Liver (tissue), 9 donors: ENCODE data around the gene MTMR1. TPM values are rescaled to one million over a fixed set of nuclear protein-coding genes. Genes with fewer than 3 reads are reported as not detected.

Source experiments
- DNase-seq: peaks from one replicate; pipeline ENCODE4 v3.0.0-alpha.2; 2017; ENCODE audit warnings: low spot score
- H3K27ac ChIP-seq, 2 donors: one replicate each; pipeline ENCODE4 v1.7.0; 2013; ENCODE audit warnings: inconsistent platforms in 2 of 2, low read length in 2 of 2, control low read depth in 1 of 2, low read depth in 1 of 2, mild to moderate bottlenecking in 1 of 2
- H3K27me3 ChIP-seq, 4 donors: one replicate each; pipeline versions ENCODE4 v1.6.1 to v1.7.0; 2013; ENCODE audit warnings: low read length in 3 of 4, inconsistent platforms in 1 of 4, mild to moderate bottlenecking in 1 of 4, moderate library complexity in 1 of 4; ENCODE audit not compliant: control insufficient read depth in 4 of 4, insufficient read depth in 4 of 4
- H3K36me3 ChIP-seq, 4 donors: one replicate each; pipeline versions ENCODE4 v1.6.1 to v1.7.0; 2013; ENCODE audit warnings: low read length in 3 of 4, mild to moderate bottlenecking in 3 of 4, low read depth in 1 of 4, moderate library complexity in 1 of 4; ENCODE audit not compliant: control insufficient read depth in 4 of 4, insufficient read depth in 3 of 4
- H3K4me1 ChIP-seq, 4 donors: one replicate each; pipeline versions ENCODE4 v1.6.1 to v1.7.0; 2013; ENCODE audit warnings: low read length in 3 of 4, mild to moderate bottlenecking in 3 of 4, moderate library complexity in 1 of 4; ENCODE audit not compliant: control insufficient read depth in 4 of 4, insufficient read depth in 4 of 4
- H3K4me3 ChIP-seq, 3 donors: one replicate each; pipeline versions ENCODE4 v1.6.1 to v1.7.0; 2013; ENCODE audit warnings: low read length in 3 of 3, control low read depth in 1 of 3, low read depth in 1 of 3, mild to moderate bottlenecking in 1 of 3
- H3K9ac ChIP-seq, 2 donors: one replicate each; pipeline ENCODE4 v1.7.0; 2013; ENCODE audit warnings: low read length in 2 of 2, mild to moderate bottlenecking in 2 of 2, moderate library complexity in 2 of 2, control low read depth in 1 of 2, low read depth in 1 of 2
- H3K9me3 ChIP-seq, 4 donors: one replicate each; pipeline versions ENCODE4 v1.6.1 to v1.7.0; 2013; ENCODE audit warnings: low read length in 3 of 4; ENCODE audit not compliant: control insufficient read depth in 4 of 4
- CTCF ChIP-seq: fragments of 150-350 bp; IDR thresholded peaks from 2 replicates; pipeline ENCODE4 v1.5.1; 2017; ENCODE audit warnings: improper control_type of control experiment, low read depth, low read length; ENCODE audit not compliant: missing input control
- EGR1 ChIP-seq, 2 donors: IDR thresholded peaks; 2 replicates each; pipeline ENCODE4 v1.6.1; 2016 to 2018; ENCODE audit warnings: antibody characterized with exemption in 2 of 2, low read depth in 2 of 2
- FOXA1 ChIP-seq: IDR thresholded peaks from 2 replicates; pipeline ENCODE4 v1.6.1; 2016; ENCODE audit warnings: antibody characterized with exemption
- GABPA ChIP-seq, 2 donors: IDR thresholded peaks in 1 of 2; conservative IDR thresholded peaks in 1 of 2; 2 replicates each; pipeline ENCODE4 v1.6.1; 2016; ENCODE audit warnings: antibody characterized with exemption in 2 of 2, mild to moderate bottlenecking in 1 of 2, moderate library complexity in 1 of 2
- HNF4A ChIP-seq, 2 donors: conservative IDR thresholded peaks; 2 replicates each; pipeline ENCODE4 v1.6.1; 2016; ENCODE audit warnings: antibody characterized with exemption in 2 of 2, mild to moderate bottlenecking in 2 of 2
- HNF4G ChIP-seq: IDR thresholded peaks from 2 replicates; pipeline ENCODE4 v1.6.1; 2016; ENCODE audit warnings: antibody characterized with exemption
- NR2F2 ChIP-seq: IDR thresholded peaks from 2 replicates; pipeline ENCODE4 v1.6.1; 2016; ENCODE audit warnings: antibody characterized with exemption
- RAD21 ChIP-seq, 2 donors: IDR thresholded peaks; 2 replicates each; pipeline ENCODE4 v1.6.1; 2016; ENCODE audit warnings: antibody characterized with exemption in 2 of 2, mild to moderate bottlenecking in 2 of 2
- RXRA ChIP-seq, 2 donors: IDR thresholded peaks; 2 replicates each; pipeline ENCODE4 v1.6.1; 2017 to 2018; ENCODE audit warnings: antibody characterized with exemption in 2 of 2, mild to moderate bottlenecking in 1 of 2
- SP1 ChIP-seq: IDR thresholded peaks from 2 replicates; pipeline ENCODE4 v1.6.1; 2018; ENCODE audit warnings: antibody characterized with exemption, mild to moderate bottlenecking
- TAF1 ChIP-seq: conservative IDR thresholded peaks from 2 replicates; pipeline ENCODE4 v1.6.1; 2016; ENCODE audit warnings: antibody characterized with exemption, mild to moderate bottlenecking
- YY1 ChIP-seq: IDR thresholded peaks from 2 replicates; pipeline ENCODE4 v1.6.1; 2016; ENCODE audit warnings: antibody characterized with exemption, mild to moderate bottlenecking
- WGBS: extraction: QIAGEN DNeasy Blood & Tissue Kit; methylation state at CpG from one replicate; pipeline ENCODE4 v1.1.7; 2013; 5-methylcytosine and 5-hydroxymethylcytosine counted together
- polyA plus RNA-seq, 2 donors: library from polyadenylated mRNA; stranded (reverse) in 1 of 2; unstranded in 1 of 2; fragments of 200-250 nt in 1 of 2; fragments of >200 nt in 1 of 2; fragmentation: Nextera tagmentation in 1 of 2; extraction: Ambion mirVana in 1 of 2; gene quantifications; one replicate each; pipeline versions ENCODE4 v1.2.1 to v1.2.3, GENCODE V29; 2013 to 2015
- total RNA-seq, 2 donors: library from RNA; depleted of rRNA; stranded (reverse); fragments of >200 nt; gene quantifications; one replicate each; pipeline ENCODE4 v1.2.3, GENCODE V29; 2014
- TF ChIP-seq, protein P1 (sequence below): IDR thresholded peaks from 2 replicates; pipeline ENCODE4 v1.6.1; 2016; ENCODE audit warnings: antibody characterized with exemption
- donor health status: healthy.
- donor health status: healthy.
- donor health status: healthy.
- donor health status: healthy.
- donor health status: healthy.

MTMR1 gene
- total and polyA plus RNA-seq, 4 donors: 2.5 to 13.4 (median 7.8) TPM

DNA sequence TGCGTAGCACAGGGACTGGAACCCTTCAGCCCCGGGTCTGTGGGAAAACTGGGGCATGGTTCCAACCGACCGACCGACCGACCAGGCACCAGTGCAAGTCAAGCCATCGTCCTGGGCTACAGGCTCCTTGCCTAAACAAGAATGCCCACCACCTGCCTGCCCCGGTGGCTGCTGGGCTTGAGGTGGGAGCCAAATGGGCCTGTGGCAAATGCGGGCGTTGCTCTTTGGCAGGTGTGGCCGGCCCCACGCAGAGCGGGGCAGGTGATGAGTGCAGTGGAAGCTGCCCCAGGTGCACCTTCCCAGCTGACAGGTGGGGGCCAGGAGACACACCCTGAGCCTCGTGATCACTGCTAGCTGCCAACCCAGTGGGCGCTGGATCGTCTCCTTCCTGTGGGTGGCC lies 77.9 kb downstream of the MTMR1 start:
- TF ChIP-seq RXRA (IDR thresholded peaks at IDR 0.05) (no peak), HNF4A (conservative IDR thresholded peaks at IDR 0.05) (no peak), HNF4G (no peak), SP1 (no peak), FOXA1 (no peak), EGR1 (IDR thresholded peaks at IDR 0.05; ENCODE audit: low read depth in 2 of 2) (no peak)
- Histone ChIP-seq H3K27me3 (no peaks in the 10 kb centered on the region), H3K9me3 (no peaks in the 10 kb centered on the region), H3K4me1 (peaks cover 0 to 5% (median 1%) of the 10 kb centered on the region in 4 donors), H3K36me3 (peaks cover 0 to 3% (median 0%) of the 10 kb centered on the region in 4 donors), H3K4me3 (no peak overlapping the region), H3K27ac (no peak overlapping the region), H3K9ac (no peak overlapping the region)
- WGBS: 92% methylated on average over 16 of the region's 16 CpGs
- no peak for DNase-seq

DNA sequence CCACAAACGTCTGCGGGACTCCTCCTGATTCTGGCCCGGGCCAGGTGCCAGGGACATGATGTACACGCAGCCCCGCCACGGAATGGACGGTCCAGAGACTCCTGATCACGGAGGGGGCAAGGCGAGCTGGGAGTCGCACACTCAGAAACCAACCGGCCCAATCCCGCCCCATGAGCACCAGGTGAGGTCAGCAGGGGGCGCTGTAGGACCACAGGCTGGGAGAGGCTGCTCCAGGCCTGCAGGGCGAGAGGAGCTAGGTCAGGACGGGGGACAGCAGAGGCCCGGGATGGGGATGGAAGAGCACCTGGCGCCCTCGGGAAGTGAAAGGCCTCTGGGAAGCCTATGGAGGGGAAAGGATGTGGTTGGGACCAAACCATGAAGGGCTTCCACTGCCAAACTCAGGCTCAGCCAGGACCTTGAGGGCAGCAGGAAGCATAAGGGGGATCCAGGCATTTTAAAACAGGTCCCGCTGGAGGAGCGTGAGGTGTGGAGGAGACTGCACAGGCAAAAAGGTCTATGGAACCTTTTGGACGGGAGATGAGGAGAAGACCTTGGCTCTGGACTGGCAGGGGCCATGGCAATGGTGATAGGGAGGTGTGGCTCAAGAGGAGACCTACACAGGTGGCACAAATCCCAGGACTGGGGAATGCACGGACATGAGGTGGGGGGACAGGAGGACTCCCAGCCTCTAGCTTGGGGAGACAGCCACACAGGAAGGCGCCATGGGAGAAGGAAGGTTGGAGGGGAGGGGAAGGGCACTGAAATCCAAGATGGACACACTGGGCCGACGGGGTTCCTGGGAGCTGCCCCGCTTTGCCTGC lies 79.2 kb downstream of the MTMR1 start:
- TF ChIP-seq RXRA (IDR thresholded peaks at IDR 0.05) (no peak), CTCF (peak; percentile 83), RAD21 (IDR thresholded peaks at IDR 0.05) (peak; percentile 93 to 96)
- no peak overlapping the region for H3K27ac ChIP-seq
- H3K4me3 ChIP-seq: no peak overlapping the region
- no peaks in the 10 kb centered on the region for H3K9me3 ChIP-seq
- peaks cover 0 to 3% (median under 1%) of the 10 kb centered on the region in 4 donors for H3K36me3 ChIP-seq
- no peak overlapping the region for H3K9ac ChIP-seq
- no peaks in the 10 kb centered on the region for H3K27me3 ChIP-seq
- 32% methylated on average over 26 of the region's 26 CpGs for WGBS
- H3K4me1 ChIP-seq: peaks cover 0 to 5% (median 1%) of the 10 kb centered on the region in 4 donors
- DNase-seq: peak; percentile 82

GRCh38 chrX:150773117-150773516 lies 79.9 kb downstream of the MTMR1 start:
- TF ChIP-seq YY1: no peak
- TF ChIP-seq GABPA (IDR thresholded peaks at IDR 0.05 in 1 of 2, conservative IDR thresholded peaks at IDR 0.05 in 1 of 2): no peak
- TF ChIP-seq EGR1 (IDR thresholded peaks at IDR 0.05; ENCODE audit: low read depth in 2 of 2): no peak
- TF ChIP-seq, protein P1, sequence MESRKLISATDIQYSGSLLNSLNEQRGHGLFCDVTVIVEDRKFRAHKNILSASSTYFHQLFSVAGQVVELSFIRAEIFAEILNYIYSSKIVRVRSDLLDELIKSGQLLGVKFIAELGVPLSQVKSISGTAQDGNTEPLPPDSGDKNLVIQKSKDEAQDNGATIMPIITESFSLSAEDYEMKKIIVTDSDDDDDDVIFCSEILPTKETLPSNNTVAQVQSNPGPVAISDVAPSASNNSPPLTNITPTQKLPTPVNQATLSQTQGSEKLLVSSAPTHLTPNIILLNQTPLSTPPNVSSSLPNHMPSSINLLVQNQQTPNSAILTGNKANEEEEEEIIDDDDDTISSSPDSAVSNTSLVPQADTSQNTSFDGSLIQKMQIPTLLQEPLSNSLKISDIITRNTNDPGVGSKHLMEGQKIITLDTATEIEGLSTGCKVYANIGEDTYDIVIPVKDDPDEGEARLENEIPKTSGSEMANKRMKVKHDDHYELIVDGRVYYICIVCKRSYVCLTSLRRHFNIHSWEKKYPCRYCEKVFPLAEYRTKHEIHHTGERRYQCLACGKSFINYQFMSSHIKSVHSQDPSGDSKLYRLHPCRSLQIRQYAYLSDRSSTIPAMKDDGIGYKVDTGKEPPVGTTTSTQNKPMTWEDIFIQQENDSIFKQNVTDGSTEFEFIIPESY: no peak
- TF ChIP-seq HNF4G: no peak
- TF ChIP-seq TAF1: no peak
- no peak for TF ChIP-seq NR2F2
- no peak for TF ChIP-seq RAD21 (IDR thresholded peaks at IDR 0.05)
- no peak for TF ChIP-seq RXRA (IDR thresholded peaks at IDR 0.05)
- no peak overlapping the region for H3K9ac ChIP-seq
- H3K4me3 ChIP-seq: no peak overlapping the region
- WGBS: 94% methylated on average over 8 of the region's 8 CpGs
- peaks cover 0 to 3% (median 1%) of the 10 kb centered on the region in 4 donors for H3K36me3 ChIP-seq
- no peak for DNase-seq
- no peaks in the 10 kb centered on the region for H3K27me3 ChIP-seq
- H3K9me3 ChIP-seq: no peaks in the 10 kb centered on the region
- H3K4me1 ChIP-seq: peaks cover 0 to 5% (median 1%) of the 10 kb centered on the region in 4 donors
- H3K27ac ChIP-seq: peak overlapping the region in 1 of 2 donors; percentile 10
